ENCODE measurements around the gene EHHADH. TPM values are rescaled to one million over a fixed set of nuclear protein-coding genes. Genes with fewer than 3 reads are reported as not detected.

The EHHADH gene
- total RNA-seq, 1 experiment from 2014 or later, result 10.7 TPM

GRCh38 chr3:185212086-185212485 is 41.8 kb downstream of the EHHADH start:
- Histone ChIP-seq H3K4me1 (ENCODE audit: control insufficient read depth in 1 of 2, insufficient read depth in 2 of 2, low read length in 2 of 2) (no peaks in the 10 kb centered on the region), H3K4me2 (ENCODE audit: low read length) (no peak overlapping the region), H3K9me3 (ENCODE audit: control insufficient read depth in 1 of 2, insufficient read depth in 1 of 2, low read depth in 1 of 2, low read length in 2 of 2) (no peaks in the 10 kb centered on the region), H3K9me2 (ENCODE audit: insufficient read depth) (no peaks in the 10 kb centered on the region), H3K27me3 (ENCODE audit: insufficient read depth, low read length) (no peaks in the 10 kb centered on the region), H3K79me2 (ENCODE audit: insufficient read depth, low read length) (no peaks in the 10 kb centered on the region), H2AFZ (ENCODE audit: low read depth, low read length, poor library complexity, severe bottlenecking) (no peak overlapping the region), H3K4me3 (replicated peaks in 1 of 2; ENCODE audit: low read depth in 1 of 2, low read length in 2 of 2) (no peak overlapping the region), H4K20me1 (ENCODE audit: insufficient read depth) (no peaks in the 10 kb centered on the region), H3K9ac (ENCODE audit: low read length) (no peak overlapping the region), H3K27ac (ENCODE audit: low read depth, low read length) (no peak overlapping the region), H3K36me3 (ENCODE audit: control insufficient read depth in 1 of 2, insufficient read depth in 2 of 2, low read length in 2 of 2) (no peaks in the 10 kb centered on the region)
- POLR2A ChIA-PET, result no interaction called here
- TF ChIP-seq ZNF274 (IDR thresholded peaks at IDR 0.05; ENCODE audit: low read depth, low read length) (no peak), CEBPB (IDR thresholded peaks at IDR 0.05; ENCODE audit: low read depth) (no peak), EGR1 (IDR thresholded peaks at IDR 0.05; ENCODE audit: low read depth) (no peak), EZH2phosphoT487 (IDR thresholded peaks at IDR 0.05; ENCODE audit: borderline replicate concordance) (no peak), RAD21 (IDR thresholded peaks at IDR 0.05; ENCODE audit: low read depth) (no peak), MAX (IDR thresholded peaks at IDR 0.05) (no peak), SRF (IDR thresholded peaks at IDR 0.05; ENCODE audit: low read depth) (no peak), CBX3 (IDR thresholded peaks at IDR 0.05; ENCODE audit: low read depth) (no peak), SIN3A (IDR thresholded peaks at IDR 0.05; ENCODE audit: low read depth) (no peak), JUND (IDR thresholded peaks at IDR 0.05) (no peak), YY1 (IDR thresholded peaks at IDR 0.05; ENCODE audit: extremely low read depth, insufficient replicate concordance, low read depth, low read length) (no peak), SP1 (IDR thresholded peaks at IDR 0.05; ENCODE audit: low read depth) (no peak), ELF1 (IDR thresholded peaks at IDR 0.05; ENCODE audit: borderline replicate concordance, low read depth) (no peak), POLR2AphosphoS5 (IDR thresholded peaks at IDR 0.05; ENCODE audit: low read depth, low read length) (no peak), POLR2A (IDR thresholded peaks at IDR 0.05; ENCODE audit: borderline replicate concordance, extremely low read depth, insufficient read depth, insufficient read length) (no peak), FOSL1 (IDR thresholded peaks at IDR 0.05; ENCODE audit: low read depth) (no peak), CTCF (IDR thresholded peaks at IDR 0.05 in 2 of 3, conservative IDR thresholded peaks at IDR 0.05 in 1 of 3; ENCODE audit: borderline replicate concordance in 1 of 3, insufficient read depth in 1 of 3, low read depth in 2 of 3, low read length in 2 of 3) (no peak)
- DNase-seq (ENCODE audit: low read depth, low spot score), result no peak
- intact Hi-C loops (cut with micrococcal nuclease), result no loop called here
- CTCF ChIA-PET, result no interaction called here
- no peak for ATAC-seq
- BruUV-seq (replicated peaks), result no TSS peak
- RAD21 ChIA-PET (ENCODE audit: low non-redundant PET in 1 of 2, low total read pairs in 2 of 2, uncharacterized antibody in 2 of 2, unreplicated experiment in 2 of 2), result no interaction called here

Measured in HCT116 (cell line).